Mucosa of gallbladder (tissue), 1 donor: ENCODE data around the gene IKZF1. TPM values are rescaled to one million over a fixed set of nuclear protein-coding genes. Genes with fewer than 3 reads are reported as not detected.
A peak's percentile ranks its signal among the peaks of the same experiment; 100 is the strongest.

Experiments used
- DNase-seq: peaks from one replicate; pipeline ENCODE4 v3.0.0-alpha.2; 2020; ENCODE audit warnings: low spot score
- total RNA-seq: library from RNA; stranded (reverse); gene quantifications from one replicate; pipeline ENCODE4 v1.2.1, GENCODE V29; 2021
- donor health status: DM: no; HTN: no; CAD: no.

The IKZF1 gene
- 17.4 TPM for total RNA-seq

DNA sequence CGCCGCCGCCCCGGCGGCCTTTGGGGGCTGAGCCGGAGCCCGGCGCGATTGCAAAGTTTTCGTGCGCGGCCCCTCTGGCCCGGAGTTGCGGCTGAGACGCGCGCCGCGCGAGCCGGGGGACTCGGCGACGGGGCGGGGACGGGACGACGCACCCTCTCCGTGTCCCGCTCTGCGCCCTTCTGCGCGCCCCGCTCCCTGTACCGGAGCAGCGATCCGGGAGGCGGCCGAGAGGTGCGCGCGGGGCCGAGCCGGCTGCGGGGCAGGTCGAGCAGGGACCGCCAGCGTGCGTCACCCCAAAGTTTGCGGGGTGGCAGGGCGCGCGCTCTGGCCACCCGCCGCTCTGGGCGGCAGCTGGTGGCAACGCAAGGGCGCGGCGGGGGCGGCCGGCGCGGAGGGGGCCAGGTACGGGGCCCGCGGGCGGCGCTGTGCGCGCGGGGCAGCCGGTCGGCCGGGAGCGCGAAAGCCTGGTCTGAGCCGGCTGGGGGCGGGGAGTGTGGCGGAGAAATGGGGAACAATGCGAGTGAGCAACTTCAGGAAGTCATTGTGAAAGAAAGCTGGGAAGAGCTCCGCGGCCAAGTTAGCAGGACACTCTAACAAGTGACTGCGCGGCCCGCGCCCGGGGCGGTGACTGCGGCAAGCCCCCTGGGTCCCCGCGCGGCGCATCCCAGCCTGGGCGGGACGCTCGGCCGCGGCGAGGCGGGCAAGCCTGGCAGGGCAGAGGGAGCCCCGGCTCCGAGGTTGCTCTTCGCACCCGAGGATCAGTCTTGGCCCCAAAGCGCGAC, at the start of gene IKZF1:
Gene IKZF1, plus strand, starts transcription at position 588 of the 782 bp plus-strand sequence. CDS start 14,346 bp downstream, outside the sequence.
- peak; percentile 52 for DNase-seq

- no peak for DNase-seq
Measured at GRCh38 chr7:50261593-50261992, 42.9 kb upstream of the IKZF1 start.

DNA sequence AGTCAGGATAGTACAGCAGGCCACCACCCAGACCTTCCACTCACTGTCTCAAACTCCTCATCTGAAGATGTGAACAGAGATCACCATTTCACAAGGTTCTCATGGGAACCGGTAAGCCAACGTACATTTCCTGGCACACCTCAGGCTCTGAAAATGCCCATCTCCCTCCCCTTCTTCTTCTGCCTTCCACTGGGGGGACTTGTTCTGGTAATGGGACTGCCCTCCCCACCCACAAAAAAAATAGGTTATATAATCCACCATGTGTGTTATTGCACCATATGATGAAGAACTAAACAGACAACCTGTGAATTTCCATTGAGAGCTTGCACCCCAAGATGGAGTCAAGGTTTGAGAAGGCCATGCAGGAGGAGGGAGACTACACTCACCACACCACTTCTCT, 42.1 kb upstream of the IKZF1 start:
- DNase-seq = no peak

GRCh38 chr7:50262916-50263690, 41.4 kb upstream of the IKZF1 start:
- DNase-seq = no peak

GRCh38 chr7:50264908-50265307, 39.6 kb upstream of the IKZF1 start:
- DNase-seq = no peak

DNA sequence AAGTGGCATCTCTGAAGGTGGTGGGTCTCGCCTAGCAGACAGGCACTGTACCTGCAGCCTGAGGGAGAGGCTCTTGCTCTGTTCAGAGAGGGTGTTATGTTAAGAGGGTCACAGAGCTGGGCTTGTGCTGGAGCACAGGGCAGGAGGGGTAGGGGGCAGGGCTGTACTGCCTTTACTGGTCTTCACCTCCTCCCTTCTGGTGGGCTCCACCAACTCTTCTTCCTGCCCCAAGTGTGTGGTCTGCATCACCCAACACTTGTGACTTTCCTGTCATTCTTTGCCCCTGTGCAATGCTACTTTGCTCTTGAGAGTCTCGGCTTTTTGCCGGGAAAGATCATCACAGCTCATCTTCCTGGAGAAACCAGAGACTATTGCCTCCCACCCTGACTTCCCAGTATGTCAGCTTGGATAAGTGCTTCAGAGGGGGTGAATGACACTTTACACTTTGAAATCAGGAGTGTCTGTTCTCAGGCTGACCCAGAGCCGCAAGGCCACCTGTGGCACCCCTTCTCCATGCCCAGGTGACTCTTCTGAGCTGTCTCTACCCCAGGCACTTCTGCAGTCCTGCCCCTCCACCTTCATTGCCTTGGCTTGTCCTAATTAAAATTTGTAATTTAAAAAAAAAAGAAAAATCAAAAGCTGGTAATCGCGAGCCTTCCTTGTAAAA, 38.4 kb upstream of the IKZF1 start:
- no peak for DNase-seq

DNA sequence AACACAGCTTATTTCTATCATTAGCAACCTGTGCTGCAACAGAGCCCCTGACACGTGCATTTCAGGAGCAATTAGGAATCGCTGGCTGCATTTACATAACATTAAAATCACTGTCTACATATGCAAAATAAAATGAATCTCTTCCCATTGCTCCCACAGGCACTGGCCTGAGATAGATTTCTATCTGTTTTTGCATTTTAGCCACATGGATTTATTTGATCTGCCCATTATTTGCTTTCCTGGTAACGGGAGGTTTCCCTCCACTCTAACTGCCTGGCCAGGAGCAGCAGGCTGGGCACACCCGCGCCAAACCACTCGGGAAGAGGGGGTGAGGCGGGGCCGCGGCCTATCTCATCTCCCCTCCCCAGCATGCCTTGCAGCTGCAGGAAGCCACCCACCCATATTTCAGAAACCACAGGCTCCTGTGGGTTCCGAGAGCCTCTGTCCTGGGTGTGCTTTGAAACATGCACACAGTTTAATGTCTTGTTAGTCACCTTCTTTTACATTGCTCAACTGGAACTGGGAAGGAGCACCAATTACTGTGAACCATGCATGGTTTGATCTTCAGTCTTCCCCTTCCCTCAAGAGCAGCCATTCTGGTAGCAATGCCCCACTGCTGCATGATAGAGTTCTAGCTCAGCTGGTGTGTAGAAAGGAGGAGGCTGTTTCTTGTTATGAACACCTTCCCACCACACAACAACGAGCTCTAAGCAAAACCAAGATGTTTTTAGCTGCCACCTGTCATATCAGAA, 37.7 kb upstream of the IKZF1 start:
- peak; percentile 26 for DNase-seq

- no peak for DNase-seq
Measured at GRCh38 chr7:50267525-50268041, 36.9 kb upstream of the IKZF1 start.

DNA sequence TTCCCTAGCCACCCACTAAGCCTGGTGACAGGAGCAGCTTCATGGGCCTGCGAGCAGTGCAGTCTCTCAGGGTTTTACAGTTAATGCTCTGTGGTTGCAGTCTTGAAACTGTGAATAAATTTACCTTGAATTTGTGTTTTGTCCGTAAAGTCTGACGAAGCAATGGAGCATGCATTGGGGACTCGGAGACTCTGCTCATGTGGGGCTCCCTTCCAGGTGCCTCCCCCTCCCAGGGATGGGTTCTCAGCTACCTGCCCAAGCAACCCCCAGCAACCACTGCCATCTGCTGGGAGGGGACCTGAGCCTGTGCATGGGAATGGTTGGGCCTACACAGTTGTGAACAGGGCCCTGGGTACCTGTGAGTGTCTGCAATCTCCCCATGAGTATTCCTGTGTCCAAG, 36.3 kb upstream of the IKZF1 start:
- no peak for DNase-seq

GRCh38 chr7:50268990-50269389, 35.5 kb upstream of the IKZF1 start:
- DNase-seq = no peak

DNA sequence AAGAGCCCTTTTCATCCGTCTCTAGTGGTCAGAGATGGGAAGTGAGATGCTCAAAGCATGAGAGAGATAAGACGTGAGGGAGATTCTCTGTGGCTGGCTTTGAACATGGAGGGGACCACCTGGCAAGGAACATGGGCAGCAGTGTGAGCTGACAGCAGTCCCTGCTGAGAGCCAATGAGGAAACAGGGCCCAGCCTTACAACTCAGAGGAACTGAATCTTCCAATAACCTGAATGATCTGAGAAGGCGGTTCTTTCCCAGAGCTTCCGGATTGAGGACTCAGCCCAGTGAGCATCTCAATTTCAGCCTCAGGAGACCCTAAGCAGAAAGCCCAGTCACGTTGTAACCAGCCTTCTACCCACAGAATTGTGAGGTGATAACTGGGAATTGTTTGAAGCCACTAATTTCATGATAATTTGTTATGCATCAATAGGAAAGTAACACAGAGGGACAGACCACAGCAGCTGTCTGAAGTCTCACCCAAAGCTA, 33.9 kb upstream of the IKZF1 start:
- DNase-seq = no peak

DNA sequence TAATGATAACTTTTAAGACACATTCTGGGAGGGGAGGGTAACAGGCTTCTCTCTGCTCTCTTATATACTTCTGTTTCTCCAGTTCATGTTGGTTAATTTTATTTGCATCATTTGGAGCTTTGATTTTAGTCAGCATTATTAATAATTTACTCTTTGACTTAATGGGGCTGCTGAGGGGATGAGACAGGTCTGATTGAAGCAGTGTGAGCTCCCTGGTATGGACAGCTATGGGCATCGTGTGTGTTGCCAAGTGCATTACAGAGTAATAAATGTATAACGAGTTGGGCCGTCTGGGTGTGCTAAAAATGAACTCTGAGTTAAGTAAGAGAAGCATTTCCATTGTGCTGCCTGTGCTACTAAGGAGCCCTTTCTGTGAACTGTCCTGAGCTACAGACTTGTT, 31.7 kb upstream of the IKZF1 start:
- no peak for DNase-seq

DNA sequence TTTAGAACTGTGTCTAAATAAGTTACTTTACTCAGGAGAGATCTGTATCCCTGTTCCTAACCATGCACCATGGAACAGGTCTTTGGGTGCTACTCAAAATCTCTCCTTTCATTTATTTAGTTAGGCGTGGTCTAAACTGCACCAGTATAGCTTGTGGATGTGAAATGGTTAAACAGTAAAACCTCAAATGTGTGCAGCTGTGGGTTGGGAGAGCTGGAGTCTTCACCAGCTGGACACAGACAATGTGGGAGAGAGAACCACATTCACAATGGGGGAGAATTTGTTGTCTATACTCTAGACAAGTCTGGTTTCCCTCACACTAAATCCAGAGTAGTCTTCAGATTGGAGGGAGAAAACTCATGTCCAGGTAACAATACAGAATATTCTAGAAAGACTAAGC, 31.2 kb upstream of the IKZF1 start:
- DNase-seq = no peak

DNA sequence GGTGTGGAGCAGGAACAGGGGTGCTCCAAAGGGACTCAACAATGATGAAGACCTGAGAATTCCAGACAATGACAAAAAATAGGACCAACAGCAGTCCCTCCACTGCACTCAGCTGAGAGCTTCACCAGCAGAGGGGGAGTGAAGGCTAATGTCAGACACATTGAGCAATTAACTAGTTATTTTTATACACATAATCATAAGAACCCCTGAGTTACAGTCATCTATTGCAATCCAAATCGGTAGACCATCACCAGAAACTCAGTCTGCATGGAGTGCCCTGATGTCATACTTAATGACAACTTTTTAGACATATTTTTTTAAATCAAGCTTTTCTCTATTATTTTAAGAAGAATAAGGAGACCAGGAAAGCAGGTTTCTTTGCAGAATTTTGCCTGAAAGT, 30.6 kb upstream of the IKZF1 start:
- no peak for DNase-seq

DNA sequence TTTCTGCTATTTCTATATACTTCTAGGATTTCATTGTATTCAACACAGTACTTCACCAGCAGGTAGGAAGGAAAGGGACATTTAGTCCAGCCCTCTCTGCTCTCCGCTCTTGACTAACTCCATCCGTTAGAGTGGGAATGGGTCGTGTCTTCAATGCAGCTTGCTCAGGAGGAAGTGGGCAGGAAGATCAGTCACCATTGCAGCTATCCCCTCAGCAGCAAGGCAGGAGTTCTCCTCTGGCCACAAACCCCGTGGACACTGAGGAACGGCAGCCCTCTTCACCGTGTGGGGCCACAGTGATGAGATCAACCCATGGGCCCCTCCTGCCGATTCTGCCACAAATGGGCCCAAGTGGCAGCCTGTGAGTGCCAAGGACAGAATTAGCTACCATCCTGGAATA, 30.2 kb upstream of the IKZF1 start:
- DNase-seq = no peak

DNA sequence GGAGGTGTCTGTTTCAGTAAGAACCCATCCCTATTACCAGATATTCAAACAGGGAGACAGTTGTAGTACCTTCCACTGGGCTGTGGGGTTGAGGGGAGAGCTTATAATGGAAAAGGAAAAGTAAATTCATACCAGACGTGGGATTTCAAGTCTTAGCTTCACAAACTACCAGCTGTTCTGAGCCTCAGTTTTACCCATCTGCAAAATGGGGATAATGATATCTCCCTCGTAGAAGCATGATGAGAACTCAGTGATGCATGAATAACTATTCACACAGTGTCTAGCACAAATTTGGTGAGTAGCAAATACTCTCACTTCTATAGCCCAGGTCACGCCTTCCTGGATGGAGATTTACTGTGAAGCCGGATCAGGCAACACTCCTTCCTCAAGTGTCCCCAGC, 29.1 kb upstream of the IKZF1 start:
- no peak for DNase-seq

- DNase-seq = no peak
Measured at GRCh38 chr7:50276483-50276882, 28.0 kb upstream of the IKZF1 start.

GRCh38 chr7:50278120-50278519, 26.4 kb upstream of the IKZF1 start:
- DNase-seq = no peak

DNA sequence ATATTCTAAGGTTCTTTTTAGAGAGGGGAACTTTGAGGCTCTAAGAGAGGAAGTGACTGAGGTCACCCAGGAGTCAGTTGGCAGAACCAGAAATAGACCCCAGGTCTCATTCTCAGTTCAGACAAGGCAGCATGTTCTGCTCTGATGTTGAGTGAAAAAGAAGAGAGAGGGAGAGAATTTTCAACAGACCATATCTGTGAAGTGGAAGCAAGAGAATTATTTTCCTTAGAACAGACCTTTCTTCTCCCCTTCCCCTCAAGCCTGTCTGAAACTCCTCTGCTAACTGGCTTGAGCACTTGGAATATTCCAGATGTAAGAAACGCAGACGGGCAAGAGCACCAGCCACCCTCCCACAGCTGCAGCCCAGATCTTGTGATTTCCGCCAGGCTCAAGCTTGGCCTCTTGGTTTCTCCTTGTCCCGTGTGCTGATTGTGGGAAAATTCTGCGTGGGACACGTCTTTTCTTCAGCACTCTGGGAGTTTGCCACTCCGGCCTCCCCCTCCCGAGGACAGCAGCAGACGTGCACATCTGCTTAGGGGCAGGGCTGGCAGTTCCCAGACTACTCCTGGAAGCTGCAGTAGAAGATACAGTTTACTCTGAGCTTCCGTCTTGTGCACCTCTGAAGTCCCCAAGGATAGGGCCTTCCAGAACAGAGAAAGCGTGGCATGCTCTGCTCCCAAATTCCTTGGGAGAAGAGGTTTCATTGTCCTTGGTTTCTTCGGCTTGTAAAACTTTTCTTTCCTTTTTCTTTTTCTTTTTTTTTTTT, 22.7 kb upstream of the IKZF1 start:
- peak; percentile 30 for DNase-seq

- no peak for DNase-seq
Measured at GRCh38 chr7:50282813-50283605, 21.5 kb upstream of the IKZF1 start.
